Left renal pelvis (tissue), 4 donors: Measurements from ENCODE around the gene SKAP1. TPM values are rescaled to one million over a fixed set of nuclear protein-coding genes. Genes with fewer than 3 reads are reported as not detected.
"Not testable (repeated sequence)": the region's sequence is repeated elsewhere in the genome, so short reads cannot be mapped to it uniquely, and the experiment has no call there.

Experiments
- DNase-seq, 4 donors: peaks; one replicate each; pipeline ENCODE4 v3.0.0-alpha.2; 2013; ENCODE audit warnings: low read depth in 4 of 4, low spot score in 3 of 4
- polyA plus RNA-seq, 4 donors: library from polyadenylated mRNA; unstranded; fragments of 120-200 nt; gene quantifications; one replicate each; pipeline ENCODE4 v1.2.1, GENCODE V29; 2013; ENCODE audit not compliant: insufficient read length in 4 of 4

Gene SKAP1
- polyA plus RNA-seq, 4 donors: 1.6 to 12.7 (median 11.3) TPM

- DNase-seq: no peak
Measured at GRCh38 chr17:48251950-48252349, 178.1 kb downstream of the SKAP1 start.

GRCh38 chr17:48250949-48251348 is 179.1 kb downstream of the SKAP1 start:
- DNase-seq: no peak

GRCh38 chr17:48250059-48250458 is 180.0 kb downstream of the SKAP1 start:
- DNase-seq: not testable (repeated sequence)

GRCh38 chr17:48247603-48248002 is 182.4 kb downstream of the SKAP1 start:
- DNase-seq: no peak

- no peak for DNase-seq
Measured at GRCh38 chr17:48247038-48247437, 183.0 kb downstream of the SKAP1 start.

- DNase-seq: no peak
Measured at GRCh38 chr17:48246612-48247011, 183.4 kb downstream of the SKAP1 start.

GRCh38 chr17:48245465-48246033 is 184.5 kb downstream of the SKAP1 start:
- DNase-seq: not testable (repeated sequence)

- DNase-seq: no peak
Measured at GRCh38 chr17:48244814-48245213, 185.2 kb downstream of the SKAP1 start.

GRCh38 chr17:48244121-48244711 is 185.8 kb downstream of the SKAP1 start:
- DNase-seq: no peak

GRCh38 chr17:48241770-48242497 is 188.1 kb downstream of the SKAP1 start:
- no peak for DNase-seq

GRCh38 chr17:48241131-48241591 is 188.9 kb downstream of the SKAP1 start:
- DNase-seq: no peak

GRCh38 chr17:48240562-48241130 is 189.4 kb downstream of the SKAP1 start:
- no peak for DNase-seq

- no peak for DNase-seq
Measured at GRCh38 chr17:48240122-48240521, 189.9 kb downstream of the SKAP1 start.

- no peak for DNase-seq
Measured at GRCh38 chr17:48239603-48239995, 190.4 kb downstream of the SKAP1 start.

GRCh38 chr17:48238933-48239602 is 190.9 kb downstream of the SKAP1 start:
- DNase-seq: no peak

- DNase-seq: no peak
Measured at GRCh38 chr17:48237456-48237855, 192.6 kb downstream of the SKAP1 start.

GRCh38 chr17:48236681-48237134 is 193.3 kb downstream of the SKAP1 start:
- DNase-seq: no peak

- no peak for DNase-seq
Measured at GRCh38 chr17:48234922-48235321, 195.1 kb downstream of the SKAP1 start.

GRCh38 chr17:48231995-48232959 is 197.7 kb downstream of the SKAP1 start:
- no peak for DNase-seq

- DNase-seq: no peak
Measured at GRCh38 chr17:48229936-48230335, 200.1 kb downstream of the SKAP1 start.
